Measurements from ENCODE around the gene STK24. TPM values are rescaled to one million over a fixed set of nuclear protein-coding genes. Genes with fewer than 3 reads are reported as not detected.

The STK24 gene
- total RNA-seq, 2 experiments from 2014 or later, result 60.4 to 88.7 TPM

DNA sequence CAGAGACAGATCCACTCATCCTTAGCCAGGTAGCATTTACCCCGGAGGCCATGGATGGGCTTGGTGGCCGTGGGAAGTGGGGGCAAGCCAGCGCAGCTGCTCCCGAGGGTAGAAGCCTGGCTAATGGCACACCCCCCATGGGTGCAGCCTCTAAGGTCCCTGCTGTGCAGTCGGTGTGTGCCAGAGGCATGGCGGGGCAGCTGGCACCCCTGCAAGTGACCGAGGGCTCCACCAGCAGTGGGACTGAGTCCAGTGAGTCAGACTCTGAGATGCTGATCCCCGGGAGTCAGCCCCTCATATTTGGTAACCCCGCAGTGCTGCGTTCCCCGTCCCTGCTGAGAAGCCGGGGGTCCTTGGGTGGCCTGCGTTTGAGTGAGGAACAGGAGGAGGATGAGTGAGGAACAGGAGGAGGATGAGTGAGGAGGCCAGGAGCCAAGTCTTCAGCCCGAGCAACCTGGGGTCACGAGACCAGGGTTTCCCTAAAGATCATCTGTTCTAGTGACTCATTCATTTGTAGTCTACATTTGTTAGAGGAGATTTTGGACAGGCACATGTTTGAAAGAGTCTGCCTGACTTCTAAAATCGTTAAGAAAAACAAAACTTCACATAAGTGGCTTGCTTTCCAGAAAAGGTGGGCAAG is 180.7 kb downstream of the STK24 start:
- H3K27ac ChIP-seq (ENCODE audit: low read depth, low read length, poor library complexity, severe bottlenecking), result no peak overlapping the region
- no peaks in the 10 kb centered on the region for H3K9me2 ChIP-seq (ENCODE audit: insufficient read depth, low read length)
- ChIA-PET CTCF (ENCODE audit: unreplicated experiment) (no interaction called here), POLR2A (no interaction called here)
- DNase-seq (ENCODE audit: low spot score), result no peak
- H3K9me3 ChIP-seq (ENCODE audit: low read length), result no peaks in the 10 kb centered on the region
- no peaks in the 10 kb centered on the region for H3K79me2 ChIP-seq (ENCODE audit: insufficient read depth, low read depth, low read length)
- H2AFZ ChIP-seq (ENCODE audit: low read length), result no peak overlapping the region
- H3K4me1 ChIP-seq (ENCODE audit: insufficient read depth, low read length, poor library complexity, severe bottlenecking), result no peaks in the 10 kb centered on the region
- intact Hi-C loops (cut with micrococcal nuclease; ENCODE audit: unreplicated experiment), result no loop called here
- H3K36me3 ChIP-seq (ENCODE audit: insufficient read depth, low read length), result no peaks in the 10 kb centered on the region
- H3K4me2 ChIP-seq (ENCODE audit: low read length), result no peak overlapping the region
- TF ChIP-seq, protein P1, sequence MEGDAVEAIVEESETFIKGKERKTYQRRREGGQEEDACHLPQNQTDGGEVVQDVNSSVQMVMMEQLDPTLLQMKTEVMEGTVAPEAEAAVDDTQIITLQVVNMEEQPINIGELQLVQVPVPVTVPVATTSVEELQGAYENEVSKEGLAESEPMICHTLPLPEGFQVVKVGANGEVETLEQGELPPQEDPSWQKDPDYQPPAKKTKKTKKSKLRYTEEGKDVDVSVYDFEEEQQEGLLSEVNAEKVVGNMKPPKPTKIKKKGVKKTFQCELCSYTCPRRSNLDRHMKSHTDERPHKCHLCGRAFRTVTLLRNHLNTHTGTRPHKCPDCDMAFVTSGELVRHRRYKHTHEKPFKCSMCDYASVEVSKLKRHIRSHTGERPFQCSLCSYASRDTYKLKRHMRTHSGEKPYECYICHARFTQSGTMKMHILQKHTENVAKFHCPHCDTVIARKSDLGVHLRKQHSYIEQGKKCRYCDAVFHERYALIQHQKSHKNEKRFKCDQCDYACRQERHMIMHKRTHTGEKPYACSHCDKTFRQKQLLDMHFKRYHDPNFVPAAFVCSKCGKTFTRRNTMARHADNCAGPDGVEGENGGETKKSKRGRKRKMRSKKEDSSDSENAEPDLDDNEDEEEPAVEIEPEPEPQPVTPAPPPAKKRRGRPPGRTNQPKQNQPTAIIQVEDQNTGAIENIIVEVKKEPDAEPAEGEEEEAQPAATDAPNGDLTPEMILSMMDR (conservative IDR thresholded peaks at IDR 0.05; ENCODE audit: low read length), result no peak
- TF ChIP-seq EZH2phosphoT487 (IDR thresholded peaks at IDR 0.05; ENCODE audit: borderline replicate concordance, low read depth, low read length), result no peak
- H4K20me1 ChIP-seq (ENCODE audit: insufficient read depth, low read length), result no peaks in the 10 kb centered on the region
- no peak overlapping the region for H3K4me3 ChIP-seq (ENCODE audit: low read depth, low read length, poor library complexity, severe bottlenecking)
- BruUV-seq (replicated peaks), result no TSS peak

Other genes with a start within 250 kb of the STK24 start
- gene SLC15A1, start 175.6 kb upstream of the STK24 start, total RNA-seq (2014; rRNA removed; shearing (Covaris generic)), result not detected in 2 replicates
- gene SLC15A1, start 175.6 kb upstream of the STK24 start, total RNA-seq (2022), result not detected in 2 replicates

All from OCI-LY7 (cell line).